Uterus (tissue), 4 donors: Measurements from ENCODE around the gene PIWIL4. TPM values are rescaled to one million over a fixed set of nuclear protein-coding genes. Genes with fewer than 3 reads are reported as not detected.

Experiments
- DNase-seq, 2 donors: peaks; one replicate each; pipeline ENCODE4 v3.0.0-alpha.2; 2019 to 2020
- H3K27ac ChIP-seq, 2 donors: fragments of 200-600 bp; sonication (generic); 1 replicate in 1 of 2; 2 replicates in 1 of 2; pipeline ENCODE4 v1.5.1; 2016 to 2018
- H3K27me3 ChIP-seq, 2 donors: fragments of 200-600 bp; sonication (generic); one replicate each; pipeline ENCODE4 v1.5.1; 2018 to 2019; ENCODE audit warnings: control low read depth in 1 of 2
- H3K36me3 ChIP-seq, 2 donors: fragments of 200-600 bp; sonication (generic); one replicate each; pipeline ENCODE4 v1.5.1; 2019; ENCODE audit warnings: control low read depth in 1 of 2
- H3K4me1 ChIP-seq, 2 donors: fragments of 200-600 bp; sonication (generic); one replicate each; pipeline ENCODE4 v1.5.1; 2018 to 2019; ENCODE audit warnings: control low read depth in 1 of 2
- H3K4me3 ChIP-seq, 2 donors: fragments of 200-600 bp; sonication (generic); 1 replicate in 1 of 2; 2 replicates in 1 of 2; pipeline ENCODE4 v1.5.1; 2018 to 2019; ENCODE audit warnings: mild to moderate bottlenecking in 1 of 2
- H3K9me3 ChIP-seq, 2 donors: fragments of 200-600 bp; sonication (generic); one replicate each; pipeline ENCODE4 v1.5.1; 2019; ENCODE audit warnings: control low read depth in 1 of 2
- POLR2A ChIP-seq, 2 donors: fragments of 450-650 bp; IDR thresholded peaks; one replicate each; pipeline ENCODE4 v1.6.1; 2016; ENCODE audit warnings: antibody characterized with exemption in 2 of 2, mild to moderate bottlenecking in 1 of 2, moderate library complexity in 1 of 2
- intact Hi-C: fragments of 100-400 bp; cut with DNase I; formaldehyde crosslinking; loops from one replicate; pipeline ENCODE4 v1.15.1; 2023; ENCODE audit warnings: low total_unique reads
- total RNA-seq, 4 donors: library from RNA; depleted of rRNA in 3 of 4; stranded (reverse); fragments of >200 nt in 3 of 4; gene quantifications; one replicate each; pipeline versions ENCODE4 v1.1.0 to v1.2.4, GENCODE V29; 2014 to 2023
- TF ChIP-seq, protein P1 (sequence below), 4 experiments: fragments of 200-600 bp in 2 of 4; fragments of 450-650 bp in 2 of 4; sonication (generic) in 2 of 4; IDR thresholded peaks; one replicate each; pipeline ENCODE4 v1.5.1; 2016 to 2019; ENCODE audit warnings: antibody characterized with exemption in 4 of 4, mild to moderate bottlenecking in 2 of 4, moderate library complexity in 1 of 4
- donor health status: DM: yes; HTN: yes; CAD: no.

Gene PIWIL4
- total RNA-seq, 4 donors from 2014 or later = 5.1 to 9.0 (median 6.8) TPM

DNA sequence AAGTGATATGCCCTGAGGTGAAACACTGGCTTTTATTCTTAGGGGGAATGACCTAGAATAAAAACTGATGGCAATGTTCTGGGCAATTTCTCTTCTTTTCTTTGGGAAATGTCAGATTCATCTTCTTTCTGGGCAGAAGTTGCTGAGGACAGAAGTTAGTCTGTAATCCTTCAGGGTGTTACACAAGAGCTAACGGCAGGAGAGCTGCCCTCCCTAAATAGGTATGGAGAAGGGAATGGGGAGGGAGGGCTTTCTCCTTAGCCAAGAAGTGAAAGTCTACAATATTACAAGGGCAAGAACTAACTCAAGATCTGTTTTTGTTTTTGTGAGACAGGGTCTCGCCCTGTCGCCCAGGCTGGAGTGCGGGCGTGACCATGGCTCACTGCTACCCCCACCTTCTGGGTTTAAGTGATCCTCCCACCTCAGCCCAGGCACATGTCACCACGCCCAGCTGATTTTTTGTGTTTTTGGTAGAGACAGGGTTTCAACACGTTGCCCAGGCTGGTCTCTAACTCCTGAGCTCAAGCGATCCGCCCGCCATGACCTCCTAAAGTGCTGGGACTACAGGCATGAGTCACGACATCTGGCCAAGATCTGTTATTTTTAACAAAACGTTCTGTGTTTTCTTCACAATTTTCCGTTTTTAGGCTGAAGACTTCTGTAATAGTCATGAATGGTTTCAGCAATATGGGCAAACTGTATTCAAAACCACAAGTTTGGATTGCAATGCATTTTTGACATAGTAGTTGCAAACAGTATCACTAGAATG is 7.2 kb downstream of the PIWIL4 start:
- Histone ChIP-seq H3K4me1 (no peaks in the 10 kb centered on the region), H3K27me3 (no peaks in the 10 kb centered on the region), H3K4me3 (no peak overlapping the region), H3K36me3 (no peaks in the 10 kb centered on the region), H3K27ac (peak overlapping the region; percentile 17 to 31), H3K9me3 (no peaks in the 10 kb centered on the region)
- intact Hi-C loops = no loop called here
- DNase-seq = peak; percentile 18 to 33
- TF ChIP-seq, protein P1, sequence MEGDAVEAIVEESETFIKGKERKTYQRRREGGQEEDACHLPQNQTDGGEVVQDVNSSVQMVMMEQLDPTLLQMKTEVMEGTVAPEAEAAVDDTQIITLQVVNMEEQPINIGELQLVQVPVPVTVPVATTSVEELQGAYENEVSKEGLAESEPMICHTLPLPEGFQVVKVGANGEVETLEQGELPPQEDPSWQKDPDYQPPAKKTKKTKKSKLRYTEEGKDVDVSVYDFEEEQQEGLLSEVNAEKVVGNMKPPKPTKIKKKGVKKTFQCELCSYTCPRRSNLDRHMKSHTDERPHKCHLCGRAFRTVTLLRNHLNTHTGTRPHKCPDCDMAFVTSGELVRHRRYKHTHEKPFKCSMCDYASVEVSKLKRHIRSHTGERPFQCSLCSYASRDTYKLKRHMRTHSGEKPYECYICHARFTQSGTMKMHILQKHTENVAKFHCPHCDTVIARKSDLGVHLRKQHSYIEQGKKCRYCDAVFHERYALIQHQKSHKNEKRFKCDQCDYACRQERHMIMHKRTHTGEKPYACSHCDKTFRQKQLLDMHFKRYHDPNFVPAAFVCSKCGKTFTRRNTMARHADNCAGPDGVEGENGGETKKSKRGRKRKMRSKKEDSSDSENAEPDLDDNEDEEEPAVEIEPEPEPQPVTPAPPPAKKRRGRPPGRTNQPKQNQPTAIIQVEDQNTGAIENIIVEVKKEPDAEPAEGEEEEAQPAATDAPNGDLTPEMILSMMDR (IDR thresholded peaks at IDR 0.05) = no peak
- TF ChIP-seq POLR2A (IDR thresholded peaks at IDR 0.05) = no peak

DNA sequence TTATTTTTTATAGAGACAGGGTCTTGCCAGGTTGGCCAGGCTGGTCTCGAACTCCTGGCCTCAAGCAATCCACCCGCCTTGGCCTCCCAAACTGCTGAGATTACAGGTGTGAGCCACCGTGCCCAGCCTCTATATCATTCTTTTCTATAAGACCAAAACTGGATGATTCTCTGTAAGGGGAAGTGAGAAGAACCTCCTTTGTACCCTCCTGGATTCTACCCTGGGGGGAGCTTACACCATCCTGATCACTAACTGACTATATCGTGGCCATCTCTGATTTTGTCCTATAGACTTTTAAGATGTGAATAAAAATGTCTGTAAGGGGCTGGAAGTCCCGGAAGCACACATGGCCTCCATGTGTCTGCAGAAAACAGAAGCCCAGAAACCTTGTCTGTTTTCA is 9.1 kb downstream of the PIWIL4 start:
- intact Hi-C loops = no loop called here
- no peak for DNase-seq

DNA sequence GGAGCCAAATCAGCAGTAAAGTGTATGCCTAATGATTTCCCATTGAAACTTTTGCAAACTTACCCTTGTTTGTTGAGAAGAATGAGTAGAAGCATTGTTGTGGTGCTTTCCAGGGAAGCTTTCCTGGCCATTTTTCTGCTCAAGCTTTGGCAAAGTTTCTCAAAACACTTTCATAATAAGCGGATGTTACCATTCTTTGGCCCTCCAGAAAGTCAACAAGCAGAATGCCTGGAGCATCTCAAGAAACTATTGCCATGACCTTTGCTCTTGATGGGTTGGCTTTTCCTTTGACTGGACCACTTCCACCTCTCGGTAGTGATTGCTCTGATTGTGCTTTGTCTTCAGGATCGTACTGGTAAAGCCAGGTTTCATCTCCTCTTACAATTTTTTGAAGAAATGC is 10.7 kb downstream of the PIWIL4 start:
- Histone ChIP-seq H3K36me3 (no peaks in the 10 kb centered on the region), H3K9me3 (no peaks in the 10 kb centered on the region), H3K4me1 (no peaks in the 10 kb centered on the region), H3K27me3 (no peaks in the 10 kb centered on the region), H3K27ac (no peak overlapping the region), H3K4me3 (no peak overlapping the region)
- intact Hi-C loops = no loop called here
- DNase-seq = no peak
- TF ChIP-seq, protein P1 (IDR thresholded peaks at IDR 0.05) = no peak
- no peak for TF ChIP-seq POLR2A (IDR thresholded peaks at IDR 0.05)

More for the DNA sequence above, 9.1 kb downstream of the PIWIL4 start:
- no peaks in the 10 kb centered on the region for H3K4me1 ChIP-seq
- no peak for TF ChIP-seq POLR2A (IDR thresholded peaks at IDR 0.05)
- TF ChIP-seq, protein P1 (IDR thresholded peaks at IDR 0.05) = no peak
- H3K27ac ChIP-seq = no peak overlapping the region
- H3K27me3 ChIP-seq = no peaks in the 10 kb centered on the region
- H3K9me3 ChIP-seq = no peaks in the 10 kb centered on the region
- no peaks in the 10 kb centered on the region for H3K36me3 ChIP-seq
- H3K4me3 ChIP-seq = no peak overlapping the region

DNA sequence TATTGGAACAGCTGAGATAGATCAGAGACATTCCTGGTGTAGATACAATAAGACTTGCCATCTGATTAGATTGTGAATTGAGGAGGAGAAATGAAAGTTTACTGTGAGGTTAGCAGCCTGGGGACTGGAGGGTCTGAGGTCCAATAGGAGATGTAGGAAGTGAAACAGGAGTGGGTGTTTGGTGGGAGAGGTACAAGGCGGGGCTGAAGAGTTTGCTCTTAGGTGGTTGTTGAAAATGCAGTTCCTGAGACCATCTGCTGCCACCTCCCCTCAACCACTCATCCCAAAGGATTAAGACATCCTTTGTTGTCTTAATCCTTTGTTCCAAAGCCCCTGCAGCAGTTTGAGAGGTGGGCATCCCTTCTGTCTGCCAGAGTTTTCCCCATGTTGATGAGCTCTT is 14.8 kb downstream of the PIWIL4 start:
- no peak overlapping the region for H3K4me3 ChIP-seq
- no peaks in the 10 kb centered on the region for H3K36me3 ChIP-seq
- no peaks in the 10 kb centered on the region for H3K27me3 ChIP-seq
- H3K27ac ChIP-seq = no peak overlapping the region
- intact Hi-C loops = loop anchor here (10.0 kb wide), 1 partner anchor 67 kb away; the partner anchor contains the start of gene C11orf97
- DNase-seq = no peak
- TF ChIP-seq, protein P1 (IDR thresholded peaks at IDR 0.05) = no peak
- TF ChIP-seq POLR2A (IDR thresholded peaks at IDR 0.05) = no peak
- no peaks in the 10 kb centered on the region for H3K9me3 ChIP-seq
- H3K4me1 ChIP-seq = no peaks in the 10 kb centered on the region

DNA sequence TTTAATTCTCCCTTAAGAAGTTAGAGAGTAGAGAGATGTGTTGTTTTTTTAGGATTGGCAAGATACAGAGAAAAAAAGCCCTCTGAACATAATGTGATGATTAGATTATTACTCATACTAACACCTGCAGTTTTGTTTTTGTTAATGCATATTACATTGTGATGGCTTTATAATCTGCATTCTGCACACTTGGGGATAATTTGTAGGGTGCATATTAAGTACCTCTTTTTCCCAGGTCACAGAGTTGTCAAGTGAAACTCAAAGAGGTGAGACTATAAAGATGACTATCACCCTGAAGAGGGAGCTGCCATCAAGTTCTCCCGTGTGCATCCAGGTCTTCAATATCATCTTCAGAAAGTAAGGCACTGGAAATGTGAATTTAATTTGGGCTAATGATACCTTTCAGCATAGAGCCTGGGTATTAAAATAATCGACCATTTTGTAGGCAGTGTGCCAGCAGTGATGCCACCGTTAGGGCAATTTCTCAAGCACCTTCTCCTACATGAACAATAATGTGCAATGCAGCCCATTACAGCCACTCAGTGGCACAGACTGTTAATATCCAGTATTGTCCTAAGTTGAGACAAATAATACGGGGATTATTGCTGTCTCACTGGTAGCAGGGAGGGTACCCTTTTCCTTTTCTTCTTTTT is 16.2 kb downstream of the PIWIL4 start:
- DNase-seq = no peak
- no peaks in the 10 kb centered on the region for H3K27me3 ChIP-seq
- TF ChIP-seq, protein P1 (IDR thresholded peaks at IDR 0.05) = no peak
- no peak for TF ChIP-seq POLR2A (IDR thresholded peaks at IDR 0.05)
- no peaks in the 10 kb centered on the region for H3K36me3 ChIP-seq
- intact Hi-C loops = loop anchor here (10.0 kb wide), 1 partner anchor 69 kb away; the partner anchor contains the start of gene C11orf97
- no peak overlapping the region for H3K27ac ChIP-seq
- no peaks in the 10 kb centered on the region for H3K9me3 ChIP-seq
- H3K4me1 ChIP-seq = no peaks in the 10 kb centered on the region
- no peak overlapping the region for H3K4me3 ChIP-seq
